ENCODE measurements around the gene RPS6KC1. TPM values are rescaled to one million over a fixed set of nuclear protein-coding genes. Genes with fewer than 3 reads are reported as not detected.

RPS6KC1 gene
- polyA plus RNA-seq, 1 donor (not counting 4 experiments of a cell fraction or from before 2014, with no cell fraction given), result 13.0 TPM

DNA sequence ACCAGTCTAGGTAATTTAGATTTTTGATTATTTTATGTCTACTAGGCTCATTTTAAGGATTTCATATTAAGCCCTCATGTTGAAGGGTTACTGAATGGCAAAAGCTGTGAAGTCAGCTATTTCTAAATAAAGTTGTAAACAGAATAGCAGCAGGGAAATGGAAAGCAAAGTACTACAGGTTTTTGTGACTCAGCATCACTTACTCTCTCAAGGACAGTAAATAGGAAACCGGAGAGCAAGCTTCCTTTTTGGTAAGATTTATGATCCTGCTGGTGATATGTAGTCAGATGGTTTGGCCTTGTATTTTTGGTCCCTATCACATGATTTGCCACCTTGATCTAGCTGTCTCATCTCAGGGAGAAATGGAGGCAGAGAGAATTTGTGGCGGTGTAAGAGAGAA lies 226.0 kb downstream of the RPS6KC1 start:
- TF ChIP-seq, protein P1, sequence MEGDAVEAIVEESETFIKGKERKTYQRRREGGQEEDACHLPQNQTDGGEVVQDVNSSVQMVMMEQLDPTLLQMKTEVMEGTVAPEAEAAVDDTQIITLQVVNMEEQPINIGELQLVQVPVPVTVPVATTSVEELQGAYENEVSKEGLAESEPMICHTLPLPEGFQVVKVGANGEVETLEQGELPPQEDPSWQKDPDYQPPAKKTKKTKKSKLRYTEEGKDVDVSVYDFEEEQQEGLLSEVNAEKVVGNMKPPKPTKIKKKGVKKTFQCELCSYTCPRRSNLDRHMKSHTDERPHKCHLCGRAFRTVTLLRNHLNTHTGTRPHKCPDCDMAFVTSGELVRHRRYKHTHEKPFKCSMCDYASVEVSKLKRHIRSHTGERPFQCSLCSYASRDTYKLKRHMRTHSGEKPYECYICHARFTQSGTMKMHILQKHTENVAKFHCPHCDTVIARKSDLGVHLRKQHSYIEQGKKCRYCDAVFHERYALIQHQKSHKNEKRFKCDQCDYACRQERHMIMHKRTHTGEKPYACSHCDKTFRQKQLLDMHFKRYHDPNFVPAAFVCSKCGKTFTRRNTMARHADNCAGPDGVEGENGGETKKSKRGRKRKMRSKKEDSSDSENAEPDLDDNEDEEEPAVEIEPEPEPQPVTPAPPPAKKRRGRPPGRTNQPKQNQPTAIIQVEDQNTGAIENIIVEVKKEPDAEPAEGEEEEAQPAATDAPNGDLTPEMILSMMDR (optimal IDR thresholded peaks at IDR 0.05 in 1 of 3, IDR thresholded peaks at IDR 0.05 in 1 of 3, conservative IDR thresholded peaks at IDR 0.05 in 1 of 3; ENCODE audit: extremely low read depth in 1 of 3, insufficient read depth in 2 of 3, low read length in 3 of 3), result no peak
- no peak for TF ChIP-seq EZH2 (IDR thresholded peaks at IDR 0.05; ENCODE audit: low read length)
- no peaks in the 10 kb centered on the region for H3K9me3 ChIP-seq (ENCODE audit: control insufficient read depth, low read depth, low read length)
- H3K79me2 ChIP-seq (ENCODE audit: control insufficient read depth, insufficient read depth, low read length), result no peaks in the 10 kb centered on the region
- no peaks in the 10 kb centered on the region for H4K20me1 ChIP-seq (ENCODE audit: control insufficient read depth, extremely low read depth, insufficient read depth, low read length)
- H3K27me3 ChIP-seq (ENCODE audit: control insufficient read depth, extremely low read depth, insufficient read depth, low read length), result no peaks in the 10 kb centered on the region
- dilution Hi-C loops (cut with MboI; ENCODE audit: extremely low pct_ligation_motif_present, low sequenced_read_pairs), result no loop called here
- no peak overlapping the region for H3K27ac ChIP-seq (ENCODE audit: control insufficient read depth, insufficient read depth, low read length)
- FAIRE-seq (no peak), DNase-seq (ENCODE audit: low read depth, low spot score) (no peak)
- H3K9ac ChIP-seq (ENCODE audit: control insufficient read depth, extremely low read depth, insufficient read depth, low read length), result no peak overlapping the region
- H3K9me1 ChIP-seq (ENCODE audit: control insufficient read depth, extremely low read depth, insufficient read depth, low read length), result no peaks in the 10 kb centered on the region
- H2AFZ ChIP-seq (ENCODE audit: control insufficient read depth, low read length), result no peak overlapping the region
- no peak overlapping the region for H3K4me2 ChIP-seq (ENCODE audit: control insufficient read depth, extremely low read depth, insufficient read depth, low read depth, low read length)
- H3K4me3 ChIP-seq (ENCODE audit: control insufficient read depth in 2 of 3, extremely low read depth in 1 of 3, insufficient read depth in 2 of 3, low read depth in 1 of 3, low read length in 3 of 3), result no peak overlapping the region
- H3K4me1 ChIP-seq (ENCODE audit: control insufficient read depth, extremely low read depth, insufficient read depth, low read length), result no peaks in the 10 kb centered on the region
- H3K36me3 ChIP-seq (ENCODE audit: control insufficient read depth in 2 of 2, extremely low read depth in 1 of 2, insufficient read depth in 2 of 2, low read length in 2 of 2), result no peaks in the 10 kb centered on the region

DNA sequence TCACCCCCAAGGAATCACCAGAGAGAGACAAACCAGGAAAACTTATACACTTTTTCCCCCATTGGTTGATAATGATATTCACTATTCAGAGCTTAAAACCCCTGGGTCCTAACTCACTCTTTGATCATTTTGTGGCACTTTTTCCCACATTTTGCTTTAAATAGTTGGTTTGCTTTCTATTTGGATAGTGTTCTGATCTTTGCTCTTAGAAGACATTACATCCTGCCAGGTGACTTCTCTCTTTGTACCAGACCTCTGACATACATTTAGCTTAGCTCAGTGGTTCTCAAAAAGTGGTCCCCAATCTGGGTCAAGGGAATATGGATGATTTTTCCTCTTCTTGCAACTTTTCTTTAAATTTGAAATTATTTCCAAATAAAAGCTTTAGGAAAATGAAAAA lies 228.4 kb downstream of the RPS6KC1 start:
- no peak overlapping the region for H3K27ac ChIP-seq (ENCODE audit: control insufficient read depth, insufficient read depth, low read length)
- dilution Hi-C loops (cut with MboI; ENCODE audit: extremely low pct_ligation_motif_present, low sequenced_read_pairs), result no loop called here
- no peaks in the 10 kb centered on the region for H4K20me1 ChIP-seq (ENCODE audit: control insufficient read depth, extremely low read depth, insufficient read depth, low read length)
- no peaks in the 10 kb centered on the region for H3K4me1 ChIP-seq (ENCODE audit: control insufficient read depth, extremely low read depth, insufficient read depth, low read length)
- H3K9ac ChIP-seq (ENCODE audit: control insufficient read depth, extremely low read depth, insufficient read depth, low read length), result no peak overlapping the region
- no peaks in the 10 kb centered on the region for H3K9me3 ChIP-seq (ENCODE audit: control insufficient read depth, low read depth, low read length)
- H3K4me3 ChIP-seq (ENCODE audit: control insufficient read depth in 2 of 3, extremely low read depth in 1 of 3, insufficient read depth in 2 of 3, low read depth in 1 of 3, low read length in 3 of 3), result no peak overlapping the region
- H3K79me2 ChIP-seq (ENCODE audit: control insufficient read depth, insufficient read depth, low read length), result no peaks in the 10 kb centered on the region
- DNase-seq (ENCODE audit: low read depth, low spot score) (no peak), FAIRE-seq (no peak)
- no peak overlapping the region for H3K4me2 ChIP-seq (ENCODE audit: control insufficient read depth, extremely low read depth, insufficient read depth, low read depth, low read length)
- H3K36me3 ChIP-seq (ENCODE audit: control insufficient read depth in 2 of 2, extremely low read depth in 1 of 2, insufficient read depth in 2 of 2, low read length in 2 of 2), result no peaks in the 10 kb centered on the region
- no peak overlapping the region for H2AFZ ChIP-seq (ENCODE audit: control insufficient read depth, low read length)
- no peaks in the 10 kb centered on the region for H3K9me1 ChIP-seq (ENCODE audit: control insufficient read depth, extremely low read depth, insufficient read depth, low read length)
- H3K27me3 ChIP-seq (ENCODE audit: control insufficient read depth, extremely low read depth, insufficient read depth, low read length), result no peaks in the 10 kb centered on the region
- TF ChIP-seq EZH2 (IDR thresholded peaks at IDR 0.05; ENCODE audit: low read length), result no peak
- TF ChIP-seq, protein P1 (optimal IDR thresholded peaks at IDR 0.05 in 1 of 3, IDR thresholded peaks at IDR 0.05 in 1 of 3, conservative IDR thresholded peaks at IDR 0.05 in 1 of 3; ENCODE audit: extremely low read depth in 1 of 3, insufficient read depth in 2 of 3, low read length in 3 of 3), result no peak

All from keratinocyte (primary cell).